ENCODE measurements around the gene CRIP3. TPM values are rescaled to one million over a fixed set of nuclear protein-coding genes. Genes with fewer than 3 reads are reported as not detected.

The CRIP3 gene
- total RNA-seq, 1 donor from 2014 or later, result not detected

DNA sequence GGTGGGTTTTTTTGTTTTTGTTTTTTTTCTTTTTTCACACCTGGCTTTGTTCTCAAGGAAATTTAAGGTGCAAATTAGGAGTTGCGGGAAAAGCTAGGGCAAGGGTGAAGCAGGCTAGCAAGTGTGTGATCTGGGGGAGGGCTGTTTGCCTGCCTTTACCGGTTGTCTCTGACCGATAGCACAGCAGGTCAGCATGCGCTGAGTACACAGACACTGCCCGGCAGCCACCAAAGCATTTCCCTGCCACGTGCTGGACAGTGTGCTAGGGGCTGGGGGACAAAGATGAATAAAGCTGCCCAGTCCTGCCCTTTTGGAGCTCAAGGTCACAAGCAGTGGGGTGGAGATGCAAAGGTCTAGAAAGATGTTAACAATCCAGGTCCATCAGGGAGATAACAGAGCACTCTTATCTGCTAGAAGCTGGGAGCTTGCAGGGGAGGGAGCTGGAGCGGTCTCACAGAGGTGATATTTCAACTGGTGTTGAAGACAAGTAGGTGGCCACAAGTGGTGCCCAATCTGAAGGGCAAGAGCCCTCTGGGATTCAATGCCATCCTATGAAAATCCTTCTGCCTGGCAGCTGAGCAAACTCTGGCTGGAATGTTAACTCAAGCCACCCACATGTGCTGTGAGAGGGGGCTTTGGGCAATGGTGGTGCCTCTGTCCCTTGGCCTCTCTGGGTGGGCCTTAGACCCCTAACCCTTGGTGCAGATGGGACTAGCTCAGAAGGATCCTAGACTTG lies 40.8 kb downstream of the CRIP3 start:
- Histone ChIP-seq H3K4me3 (ENCODE audit: insufficient read depth, low read depth, low read length) (no peak overlapping the region), H3K4me2 (ENCODE audit: low read length) (no peak overlapping the region), H3K27me3 (ENCODE audit: insufficient read depth, low read length) (peaks cover 12% of the 10 kb centered on the region), H2AFZ (ENCODE audit: low read depth, low read length) (no peak overlapping the region), H3K27ac (ENCODE audit: low read depth, low read length) (no peak overlapping the region), H3K4me1 (ENCODE audit: insufficient read depth, low read length) (no peaks in the 10 kb centered on the region), H3K9me3 (ENCODE audit: insufficient read depth, low read depth, low read length) (no peaks in the 10 kb centered on the region), H3K79me2 (ENCODE audit: insufficient read depth, low read length) (no peaks in the 10 kb centered on the region), H4K20me1 (ENCODE audit: insufficient read depth, low read length) (no peaks in the 10 kb centered on the region), H3K36me3 (ENCODE audit: insufficient read depth, low read length) (no peaks in the 10 kb centered on the region), H3K9ac (ENCODE audit: low read length) (no peak overlapping the region)
- no peak overlapping the region for H3K4me3 Mint-ChIP-seq (ENCODE audit: unreplicated experiment)
- DNase-seq (ENCODE audit: low read depth) (no peak), FAIRE-seq (no peak)
- H3K36me3 Mint-ChIP-seq (ENCODE audit: low read depth, unreplicated experiment), result no peaks in the 10 kb centered on the region
- H3K4me1 Mint-ChIP-seq (ENCODE audit: low read depth, unreplicated experiment), result peaks cover 10% of the 10 kb centered on the region
- H3K27me3 Mint-ChIP-seq (ENCODE audit: low read depth, unreplicated experiment), result peaks cover 59% of the 10 kb centered on the region
- no peak for TF ChIP-seq EZH2 (IDR thresholded peaks at IDR 0.05; ENCODE audit: insufficient read depth, low read length)
- TF ChIP-seq, protein P1, sequence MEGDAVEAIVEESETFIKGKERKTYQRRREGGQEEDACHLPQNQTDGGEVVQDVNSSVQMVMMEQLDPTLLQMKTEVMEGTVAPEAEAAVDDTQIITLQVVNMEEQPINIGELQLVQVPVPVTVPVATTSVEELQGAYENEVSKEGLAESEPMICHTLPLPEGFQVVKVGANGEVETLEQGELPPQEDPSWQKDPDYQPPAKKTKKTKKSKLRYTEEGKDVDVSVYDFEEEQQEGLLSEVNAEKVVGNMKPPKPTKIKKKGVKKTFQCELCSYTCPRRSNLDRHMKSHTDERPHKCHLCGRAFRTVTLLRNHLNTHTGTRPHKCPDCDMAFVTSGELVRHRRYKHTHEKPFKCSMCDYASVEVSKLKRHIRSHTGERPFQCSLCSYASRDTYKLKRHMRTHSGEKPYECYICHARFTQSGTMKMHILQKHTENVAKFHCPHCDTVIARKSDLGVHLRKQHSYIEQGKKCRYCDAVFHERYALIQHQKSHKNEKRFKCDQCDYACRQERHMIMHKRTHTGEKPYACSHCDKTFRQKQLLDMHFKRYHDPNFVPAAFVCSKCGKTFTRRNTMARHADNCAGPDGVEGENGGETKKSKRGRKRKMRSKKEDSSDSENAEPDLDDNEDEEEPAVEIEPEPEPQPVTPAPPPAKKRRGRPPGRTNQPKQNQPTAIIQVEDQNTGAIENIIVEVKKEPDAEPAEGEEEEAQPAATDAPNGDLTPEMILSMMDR (IDR thresholded peaks at IDR 0.05; ENCODE audit: insufficient read depth, low read depth, low read length), result no peak
- H3K9me3 Mint-ChIP-seq (ENCODE audit: unreplicated experiment), result no peaks in the 10 kb centered on the region
- H3K27ac Mint-ChIP-seq (ENCODE audit: unreplicated experiment), result no peak overlapping the region

DNA sequence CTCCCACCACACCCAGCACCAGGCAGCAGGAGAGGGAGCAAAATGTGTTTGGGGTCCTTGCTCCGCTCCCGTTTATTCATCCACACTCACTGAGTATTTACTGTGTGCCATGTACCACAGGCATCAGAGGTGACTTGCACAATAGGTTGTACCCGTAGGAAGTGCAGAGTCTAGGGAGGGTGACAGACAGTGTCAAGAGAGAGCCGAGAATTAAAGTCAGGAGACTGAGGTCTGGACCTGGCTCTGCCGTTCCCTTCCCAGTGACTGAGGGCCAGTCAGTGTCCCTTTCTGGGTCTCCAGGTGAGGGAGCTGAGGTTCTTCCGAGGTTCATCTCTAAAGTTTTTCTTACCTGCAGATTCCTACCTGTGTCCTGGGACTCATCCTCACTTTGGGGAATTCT lies 43.1 kb downstream of the CRIP3 start:
- no peak overlapping the region for H3K4me3 Mint-ChIP-seq (ENCODE audit: unreplicated experiment)
- H3K4me1 Mint-ChIP-seq (ENCODE audit: low read depth, unreplicated experiment), result peaks cover 11% of the 10 kb centered on the region
- Histone ChIP-seq H3K27ac (ENCODE audit: low read depth, low read length) (no peak overlapping the region), H4K20me1 (ENCODE audit: insufficient read depth, low read length) (no peaks in the 10 kb centered on the region), H3K9ac (ENCODE audit: low read length) (no peak overlapping the region), H3K27me3 (ENCODE audit: insufficient read depth, low read length) (peaks cover 12% of the 10 kb centered on the region), H3K4me3 (ENCODE audit: insufficient read depth, low read depth, low read length) (no peak overlapping the region), H3K9me3 (ENCODE audit: insufficient read depth, low read depth, low read length) (no peaks in the 10 kb centered on the region), H3K4me2 (ENCODE audit: low read length) (no peak overlapping the region), H2AFZ (ENCODE audit: low read depth, low read length) (no peak overlapping the region), H3K79me2 (ENCODE audit: insufficient read depth, low read length) (no peaks in the 10 kb centered on the region), H3K36me3 (ENCODE audit: insufficient read depth, low read length) (no peaks in the 10 kb centered on the region), H3K4me1 (ENCODE audit: insufficient read depth, low read length) (no peaks in the 10 kb centered on the region)
- no peak overlapping the region for H3K27ac Mint-ChIP-seq (ENCODE audit: unreplicated experiment)
- H3K9me3 Mint-ChIP-seq (ENCODE audit: unreplicated experiment), result peaks cover 1% of the 10 kb centered on the region
- TF ChIP-seq, protein P1 (IDR thresholded peaks at IDR 0.05; ENCODE audit: insufficient read depth, low read depth, low read length), result no peak
- peaks cover 48% of the 10 kb centered on the region for H3K27me3 Mint-ChIP-seq (ENCODE audit: low read depth, unreplicated experiment)
- H3K36me3 Mint-ChIP-seq (ENCODE audit: low read depth, unreplicated experiment), result no peaks in the 10 kb centered on the region
- FAIRE-seq (no peak), DNase-seq (ENCODE audit: low read depth) (no peak)

DNA sequence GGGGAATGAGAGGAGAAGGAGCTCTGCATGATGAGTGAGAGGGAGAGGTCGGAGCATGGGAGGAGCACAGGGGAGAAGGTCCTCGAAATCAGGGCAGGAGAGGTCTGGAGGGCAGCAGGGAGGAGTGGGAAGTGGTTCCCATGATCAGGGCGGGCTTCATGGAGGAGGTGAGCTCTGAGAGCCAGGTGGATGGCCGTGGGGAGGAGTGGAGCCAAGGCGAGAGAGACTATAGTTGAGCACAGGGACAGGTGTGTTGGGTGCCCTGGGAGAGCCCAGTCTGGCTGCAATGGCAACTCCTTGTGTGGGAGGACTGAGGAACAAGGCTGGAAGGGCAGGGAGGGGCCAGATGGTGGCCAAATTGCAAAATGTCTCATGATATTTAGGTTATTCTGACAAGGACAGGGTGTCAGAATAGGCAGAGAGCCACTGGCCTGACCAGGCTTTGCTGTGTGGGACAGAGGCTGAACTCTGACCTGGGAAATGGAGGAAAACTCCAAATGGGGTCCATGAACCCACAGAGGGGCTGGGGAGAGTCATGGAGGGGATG lies 44.0 kb downstream of the CRIP3 start:
- Mint-ChIP-seq H3K36me3 (ENCODE audit: low read depth, unreplicated experiment) (no peaks in the 10 kb centered on the region), H3K4me1 (ENCODE audit: low read depth, unreplicated experiment) (peaks cover 8% of the 10 kb centered on the region), H3K4me3 (ENCODE audit: unreplicated experiment) (no peak overlapping the region), H3K27me3 (ENCODE audit: low read depth, unreplicated experiment) (peaks cover 50% of the 10 kb centered on the region), H3K27ac (ENCODE audit: unreplicated experiment) (no peak overlapping the region), H3K9me3 (ENCODE audit: unreplicated experiment) (peaks cover 1% of the 10 kb centered on the region)
- H3K27me3 ChIP-seq (ENCODE audit: insufficient read depth, low read length), result peaks cover 12% of the 10 kb centered on the region
- FAIRE-seq, result no peak
- H3K9ac ChIP-seq (ENCODE audit: low read length), result no peak overlapping the region
- TF ChIP-seq EZH2 (IDR thresholded peaks at IDR 0.05; ENCODE audit: insufficient read depth, low read length), result no peak
- TF ChIP-seq, protein P1 (IDR thresholded peaks at IDR 0.05; ENCODE audit: insufficient read depth, low read depth, low read length), result no peak
- H3K4me2 ChIP-seq (ENCODE audit: low read length), result no peak overlapping the region
- H3K4me1 ChIP-seq (ENCODE audit: insufficient read depth, low read length), result no peaks in the 10 kb centered on the region
- no peak overlapping the region for H3K4me3 ChIP-seq (ENCODE audit: insufficient read depth, low read depth, low read length)
- no peaks in the 10 kb centered on the region for H3K79me2 ChIP-seq (ENCODE audit: insufficient read depth, low read length)
- H3K36me3 ChIP-seq (ENCODE audit: insufficient read depth, low read length), result no peaks in the 10 kb centered on the region
- no peak overlapping the region for H2AFZ ChIP-seq (ENCODE audit: low read depth, low read length)
- H3K9me3 ChIP-seq (ENCODE audit: insufficient read depth, low read depth, low read length), result no peaks in the 10 kb centered on the region
- H3K27ac ChIP-seq (ENCODE audit: low read depth, low read length), result no peak overlapping the region
- no peak for DNase-seq (ENCODE audit: low read depth)
- H4K20me1 ChIP-seq (ENCODE audit: insufficient read depth, low read length), result no peaks in the 10 kb centered on the region

All from astrocyte (in vitro differentiated cells and primary cell).